Prostate gland (tissue), 2 donors: ENCODE measurements around the gene SMIM22.

Experiments used
- POLR2A ChIP-seq: fragments of 450-650 bp; IDR thresholded peaks from one replicate; pipeline ENCODE4 v1.6.1; 2016; ENCODE audit warnings: antibody characterized with exemption, mild to moderate bottlenecking
- POLR2AphosphoS5 ChIP-seq: sonication (generic); formaldehyde crosslinking; IDR thresholded peaks from one replicate; pipeline ENCODE4 v1.6.1; 2017; ENCODE audit warnings: antibody characterized with exemption
- TF ChIP-seq, protein P1 (sequence below), 4 experiments: fragments of 200-600 bp in 2 of 4; fragments of 450-650 bp in 2 of 4; sonication (generic) in 2 of 4; IDR thresholded peaks; 1 replicate in 3 of 4; 2 replicates in 1 of 4; pipeline ENCODE4 v1.5.1; 2016 to 2019; ENCODE audit warnings: antibody characterized with exemption in 4 of 4, mild to moderate bottlenecking in 2 of 4, moderate library complexity in 2 of 4

DNA sequence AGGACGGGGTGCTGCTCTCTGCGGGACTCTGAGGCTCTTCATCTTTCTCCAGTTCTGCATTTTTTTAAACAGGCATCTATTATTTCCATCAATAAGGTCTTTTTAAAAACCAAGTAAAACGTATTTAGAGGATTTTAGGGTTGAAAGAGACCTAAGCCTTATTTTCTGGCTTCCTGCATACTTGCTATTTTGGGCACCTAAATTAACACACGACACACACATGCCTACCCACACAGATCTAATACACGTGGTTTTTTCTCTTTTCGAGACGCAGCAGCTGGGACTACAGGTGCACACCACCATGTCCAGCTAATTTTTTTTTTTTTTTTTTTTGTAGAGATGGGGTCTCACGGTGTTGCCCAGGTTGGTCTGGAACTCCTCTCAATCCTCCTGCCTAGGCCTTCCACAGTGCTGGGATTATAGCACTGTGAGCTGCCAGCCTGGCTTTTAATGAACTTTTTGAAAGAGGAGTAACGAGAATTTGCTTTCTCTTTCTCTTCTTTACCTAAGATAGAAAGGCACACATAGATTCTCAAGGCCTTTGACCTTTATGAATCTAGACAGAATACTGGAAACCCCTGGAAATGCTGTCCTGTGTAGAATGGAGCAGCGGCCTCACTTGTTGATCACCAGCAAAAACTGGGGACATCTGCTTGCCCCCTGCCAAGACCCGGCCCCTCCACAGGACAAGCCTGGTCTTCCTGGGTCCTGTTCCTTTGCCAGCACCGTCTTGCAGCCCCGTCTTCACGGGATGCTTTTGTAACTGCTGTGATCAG lies 47.1 kb upstream of the SMIM22 start:
- TF ChIP-seq, protein P1, sequence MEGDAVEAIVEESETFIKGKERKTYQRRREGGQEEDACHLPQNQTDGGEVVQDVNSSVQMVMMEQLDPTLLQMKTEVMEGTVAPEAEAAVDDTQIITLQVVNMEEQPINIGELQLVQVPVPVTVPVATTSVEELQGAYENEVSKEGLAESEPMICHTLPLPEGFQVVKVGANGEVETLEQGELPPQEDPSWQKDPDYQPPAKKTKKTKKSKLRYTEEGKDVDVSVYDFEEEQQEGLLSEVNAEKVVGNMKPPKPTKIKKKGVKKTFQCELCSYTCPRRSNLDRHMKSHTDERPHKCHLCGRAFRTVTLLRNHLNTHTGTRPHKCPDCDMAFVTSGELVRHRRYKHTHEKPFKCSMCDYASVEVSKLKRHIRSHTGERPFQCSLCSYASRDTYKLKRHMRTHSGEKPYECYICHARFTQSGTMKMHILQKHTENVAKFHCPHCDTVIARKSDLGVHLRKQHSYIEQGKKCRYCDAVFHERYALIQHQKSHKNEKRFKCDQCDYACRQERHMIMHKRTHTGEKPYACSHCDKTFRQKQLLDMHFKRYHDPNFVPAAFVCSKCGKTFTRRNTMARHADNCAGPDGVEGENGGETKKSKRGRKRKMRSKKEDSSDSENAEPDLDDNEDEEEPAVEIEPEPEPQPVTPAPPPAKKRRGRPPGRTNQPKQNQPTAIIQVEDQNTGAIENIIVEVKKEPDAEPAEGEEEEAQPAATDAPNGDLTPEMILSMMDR (IDR thresholded peaks at IDR 0.05) = no peak
- TF ChIP-seq POLR2A (no peak), POLR2AphosphoS5 (no peak)
